Measurements from ENCODE around the gene MIGA2.
"Not testable (repeated sequence)": the region's sequence is repeated elsewhere in the genome, so short reads cannot be mapped to it uniquely, and the experiment has no call there.

The MIGA2 gene, protein sequence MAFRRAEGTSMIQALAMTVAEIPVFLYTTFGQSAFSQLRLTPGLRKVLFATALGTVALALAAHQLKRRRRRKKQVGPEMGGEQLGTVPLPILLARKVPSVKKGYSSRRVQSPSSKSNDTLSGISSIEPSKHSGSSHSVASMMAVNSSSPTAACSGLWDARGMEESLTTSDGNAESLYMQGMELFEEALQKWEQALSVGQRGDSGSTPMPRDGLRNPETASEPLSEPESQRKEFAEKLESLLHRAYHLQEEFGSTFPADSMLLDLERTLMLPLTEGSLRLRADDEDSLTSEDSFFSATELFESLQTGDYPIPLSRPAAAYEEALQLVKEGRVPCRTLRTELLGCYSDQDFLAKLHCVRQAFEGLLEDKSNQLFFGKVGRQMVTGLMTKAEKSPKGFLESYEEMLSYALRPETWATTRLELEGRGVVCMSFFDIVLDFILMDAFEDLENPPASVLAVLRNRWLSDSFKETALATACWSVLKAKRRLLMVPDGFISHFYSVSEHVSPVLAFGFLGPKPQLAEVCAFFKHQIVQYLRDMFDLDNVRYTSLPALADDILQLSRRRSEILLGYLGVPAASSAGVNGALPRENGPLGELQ

GRCh38 chr9:129036241-129036922, at the start of gene MIGA2:
TSS of gene MIGA2 (plus strand) at chr9:129036626. CDS start at chr9:129040595, 3,969 bp downstream.
- DNase-seq: peak; percentile 99

DNA sequence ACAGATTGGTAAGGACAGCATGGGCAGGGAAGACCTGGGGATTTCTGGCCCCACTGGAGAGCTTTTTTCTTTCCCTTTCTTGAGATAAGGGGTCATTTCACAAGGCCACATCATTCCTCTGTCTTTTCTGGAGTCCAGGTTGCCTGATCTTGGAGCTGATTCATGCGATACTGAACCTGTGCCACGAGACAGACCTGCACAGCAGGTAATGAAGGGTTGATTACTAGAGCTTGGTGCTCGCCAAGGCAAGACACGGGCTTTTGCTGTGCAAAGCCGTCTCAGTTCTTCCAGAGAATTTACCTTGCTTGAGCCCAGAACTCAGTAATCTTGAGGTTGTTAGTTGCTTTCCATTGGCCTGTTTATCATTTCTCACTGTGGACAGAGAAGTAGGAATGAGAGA, 49.8 kb upstream of the MIGA2 start:
- no peak for DNase-seq

- peak; percentile 78 for DNase-seq
Observed at GRCh38 chr9:128987805-128988204, 48.6 kb upstream of the MIGA2 start.

GRCh38 chr9:128992995-128993394, 43.4 kb upstream of the MIGA2 start:
- DNase-seq: no peak

DNA sequence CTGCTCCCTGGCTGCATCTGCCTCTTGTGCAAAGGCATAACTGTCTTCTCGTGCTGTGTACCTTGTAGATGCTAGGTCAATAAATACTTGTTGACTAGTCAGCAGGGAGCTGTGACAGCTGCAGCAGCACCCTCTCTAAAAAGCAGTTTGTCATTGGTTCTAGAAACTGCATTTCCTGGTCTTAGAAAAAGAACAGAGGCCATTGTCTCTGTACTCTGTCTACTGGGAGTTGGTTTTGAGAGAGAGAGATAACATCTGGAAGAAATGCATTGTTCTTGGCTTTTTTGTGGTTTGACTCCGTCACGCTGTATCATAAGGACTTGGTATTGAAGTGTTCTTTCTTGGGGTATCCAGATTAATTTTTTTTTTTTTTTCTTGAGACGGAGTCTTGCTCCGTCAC, 40.6 kb upstream of the MIGA2 start:
- DNase-seq: peak; percentile 26

GRCh38 chr9:128998462-128998861, 38.0 kb upstream of the MIGA2 start:
- DNase-seq: no peak

DNA sequence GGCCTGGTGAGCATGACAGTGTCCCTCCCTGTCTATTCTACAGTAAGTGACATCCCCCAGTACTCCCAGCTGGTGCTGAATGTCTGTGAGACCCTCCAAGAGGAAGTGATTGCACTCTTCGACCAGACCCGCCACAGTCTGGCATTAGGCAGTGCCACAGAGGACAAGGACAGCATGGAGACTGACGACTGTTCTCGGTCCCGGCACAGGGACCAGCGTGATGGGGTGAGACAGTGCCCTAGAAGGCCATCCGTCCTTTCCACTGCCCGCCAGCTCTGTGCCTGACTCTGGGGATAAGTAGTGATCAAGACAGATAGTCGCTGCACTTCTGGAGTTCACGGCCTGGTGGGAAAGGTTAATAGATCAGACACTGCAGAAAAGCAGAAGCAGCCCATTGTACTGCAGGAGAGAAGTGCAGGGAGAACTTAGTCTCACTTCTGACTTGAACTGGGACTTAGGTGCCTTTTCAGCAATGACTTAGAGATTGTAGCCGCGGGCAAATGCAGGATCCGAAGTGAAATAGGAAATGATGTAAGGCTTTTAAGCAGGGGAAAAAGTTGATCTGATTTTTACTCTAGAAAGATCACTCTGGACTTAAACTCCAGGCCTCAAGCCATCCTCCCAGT, 36.7 kb upstream of the MIGA2 start:
- DNase-seq: no peak

- DNase-seq: no peak
Observed at GRCh38 chr9:129001504-129002325, 34.7 kb upstream of the MIGA2 start.

- no peak for DNase-seq
Observed at GRCh38 chr9:129002992-129003391, 33.4 kb upstream of the MIGA2 start.

DNA sequence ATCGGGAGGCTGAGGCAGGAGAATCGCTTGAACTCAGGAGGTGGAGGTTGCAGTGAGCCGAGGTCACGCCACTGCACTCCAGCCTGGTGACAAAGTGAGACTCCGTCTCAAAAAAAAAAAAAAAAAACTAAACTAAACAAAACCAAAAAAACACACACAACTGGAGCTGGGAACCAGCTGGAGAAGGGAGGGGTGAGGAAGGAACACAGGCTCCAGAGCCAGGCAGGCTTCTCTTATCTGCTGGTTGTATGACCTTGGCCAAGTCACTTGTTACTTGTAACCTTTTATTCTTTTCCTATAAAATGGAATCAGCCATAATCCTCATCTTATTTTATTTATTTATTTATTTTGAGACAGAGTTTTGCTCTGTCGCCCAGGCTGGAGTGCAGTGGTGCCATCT, 32.3 kb upstream of the MIGA2 start:
- DNase-seq: not testable (repeated sequence)

DNA sequence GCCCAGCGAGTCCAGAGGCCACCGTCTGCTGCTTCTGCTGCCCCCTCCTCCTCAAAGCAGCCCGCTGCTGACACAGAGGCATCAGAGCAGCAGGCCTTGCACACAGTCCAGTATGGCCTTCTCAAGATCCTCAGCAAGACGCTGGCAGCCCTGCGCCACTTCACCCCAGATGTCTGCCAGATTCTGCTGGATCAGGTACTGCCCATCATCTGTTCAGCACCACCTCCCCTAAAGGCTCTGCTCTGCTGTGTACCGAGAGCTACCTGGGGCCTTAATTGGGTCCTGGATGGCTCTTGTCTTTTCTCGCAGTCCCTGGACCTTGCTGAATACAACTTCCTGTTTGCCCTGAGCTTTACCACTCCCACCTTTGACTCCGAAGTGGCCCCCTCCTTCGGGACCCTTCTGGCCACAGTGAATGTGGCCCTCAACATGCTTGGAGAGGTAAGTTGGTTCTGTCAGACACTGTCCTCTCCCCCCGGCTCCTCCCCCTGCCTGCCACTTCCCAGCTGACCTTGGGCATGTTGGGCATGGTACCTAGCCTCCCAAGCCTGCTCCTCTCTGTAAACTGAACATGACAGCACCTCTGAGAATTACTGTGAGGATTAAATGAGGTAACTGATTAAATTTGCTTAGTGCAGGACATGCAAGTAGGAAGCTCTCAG, 31.0 kb upstream of the MIGA2 start:
- DNase-seq: no peak

- peak; percentile 64 for DNase-seq
Observed at GRCh38 chr9:129006328-129007034, 29.9 kb upstream of the MIGA2 start.

DNA sequence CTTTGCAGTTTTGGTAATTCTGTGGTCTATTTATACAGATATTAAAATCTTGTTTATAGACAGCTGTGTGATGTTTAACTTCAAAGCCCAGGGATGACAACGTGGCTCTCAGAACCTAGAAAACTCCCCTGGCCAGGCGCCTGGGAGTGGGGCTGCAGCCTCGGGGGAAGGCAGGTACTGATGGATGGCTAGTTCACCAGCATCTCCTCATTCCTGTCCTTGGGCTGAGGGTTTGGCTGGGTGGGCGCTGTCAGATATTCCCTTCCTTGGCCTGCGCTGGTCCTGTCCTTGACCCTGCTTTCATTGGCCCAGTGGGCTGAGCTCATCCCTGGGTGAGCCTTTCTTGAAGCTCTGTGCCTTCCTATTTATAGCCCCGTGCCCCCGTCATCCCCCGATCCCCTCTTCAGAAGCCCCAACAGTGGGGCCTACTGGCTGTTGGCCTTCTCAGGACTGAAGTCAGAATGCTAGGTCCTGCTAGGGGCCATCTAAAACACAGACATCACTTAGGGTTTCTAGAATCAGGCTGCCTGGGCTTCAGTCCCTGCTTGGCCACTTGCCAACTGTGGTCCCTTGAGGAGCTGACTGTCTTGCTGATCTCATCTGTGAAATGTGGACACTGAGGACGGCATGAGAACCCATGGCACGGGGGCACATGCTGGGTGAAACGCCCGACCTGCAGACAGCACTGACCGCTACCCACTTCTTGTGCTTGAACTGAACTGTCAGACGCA, 29.2 kb upstream of the MIGA2 start:
- no peak for DNase-seq

DNA sequence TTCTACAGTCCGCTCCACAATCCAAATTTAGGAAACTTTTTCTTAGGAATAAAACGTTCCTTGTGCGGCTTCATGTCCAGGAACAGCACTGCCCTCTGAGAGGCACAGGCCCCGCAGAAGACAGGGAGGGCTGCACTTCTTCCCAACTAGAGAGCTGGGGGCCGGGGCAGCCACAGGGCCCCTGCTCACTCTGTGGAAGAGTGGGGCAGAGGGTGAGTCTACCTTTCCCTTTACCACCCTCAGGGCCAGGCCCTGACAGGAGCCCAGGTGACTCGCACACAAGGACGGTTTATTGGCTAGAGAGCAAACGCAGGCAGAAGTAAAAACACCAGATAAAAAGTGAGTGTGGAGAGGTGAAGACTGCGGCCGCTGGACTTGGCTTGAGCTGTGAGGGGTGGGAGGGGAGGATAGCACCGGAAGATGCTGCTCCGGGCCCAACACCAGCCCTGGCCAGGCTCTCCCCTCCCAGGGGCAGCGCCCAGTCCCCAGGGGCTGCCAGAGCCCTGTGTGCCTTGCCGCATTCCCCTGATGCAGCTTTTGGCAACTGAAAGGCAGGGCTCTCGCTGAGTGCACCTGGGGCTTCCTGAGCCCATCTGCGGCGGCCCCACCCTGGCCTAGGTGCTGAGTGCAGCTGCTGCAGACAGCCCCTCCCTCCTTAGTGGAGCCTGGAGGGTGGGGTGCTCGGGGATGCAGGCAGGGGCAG, 28.5 kb upstream of the MIGA2 start:
- no peak for DNase-seq

- no peak for DNase-seq
Observed at GRCh38 chr9:129008469-129008965, 27.9 kb upstream of the MIGA2 start.

DNA sequence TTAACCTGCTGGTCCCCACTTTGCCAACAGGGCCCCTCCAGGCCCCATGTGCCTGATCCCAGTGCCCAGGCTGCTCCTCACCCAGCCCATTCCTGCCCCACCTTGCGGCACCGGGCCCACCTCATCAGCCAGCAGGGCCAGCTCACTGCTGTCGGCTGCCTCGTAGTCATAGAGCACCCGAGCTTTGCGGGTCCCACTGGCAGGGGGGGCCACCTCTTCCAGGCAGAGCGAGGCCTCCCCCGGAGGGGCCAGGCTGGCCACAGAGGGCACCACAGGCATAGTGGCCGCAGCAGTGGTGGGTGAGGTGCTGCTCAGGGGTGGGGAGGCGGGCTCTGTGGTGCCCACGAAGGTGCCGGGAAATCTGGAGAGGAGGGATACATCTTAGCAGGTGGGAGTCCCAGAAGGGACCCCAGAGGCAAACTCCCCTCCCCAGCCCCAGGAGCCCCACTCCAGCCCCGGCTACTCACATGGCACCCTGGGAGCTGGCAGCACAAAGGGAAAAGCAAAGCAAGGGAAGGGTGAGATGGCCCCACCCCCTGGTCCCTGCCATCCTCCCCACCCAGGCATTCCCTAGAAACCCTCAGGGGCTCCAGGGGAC, 27.3 kb upstream of the MIGA2 start:
- no peak for DNase-seq

- no peak for DNase-seq
Observed at GRCh38 chr9:129009584-129010141, 26.8 kb upstream of the MIGA2 start.

- DNase-seq: no peak
Observed at GRCh38 chr9:129010267-129010975, 26.0 kb upstream of the MIGA2 start.

Measured in fibroblast of skin of right biceps (primary cell).